Transverse colon (tissue), 4 donors: ENCODE results near the gene FAM120B. TPM values are rescaled to one million over a fixed set of nuclear protein-coding genes. Genes with fewer than 3 reads are reported as not detected.

ENCODE experiments used
- DNase-seq: peaks from one replicate; pipeline ENCODE4 v3.0.0-alpha.2; 2019
- H3K27ac ChIP-seq, 4 donors: fragments of 200-600 bp; sonication (generic); 2 replicates each; pipeline ENCODE4 v1.5.1; 2016 to 2018; ENCODE audit warnings: inconsistent platforms in 4 of 4
- H3K27me3 ChIP-seq: fragments of 200-600 bp; sonication (generic); 2 replicates; pipeline ENCODE4 v1.5.1; 2017; ENCODE audit warnings: inconsistent platforms
- H3K36me3 ChIP-seq, 4 donors: fragments of 200-600 bp; sonication (generic); 2 replicates each; pipeline ENCODE4 v1.5.1; 2017 to 2019; ENCODE audit warnings: inconsistent platforms in 4 of 4
- H3K4me1 ChIP-seq, 4 donors: fragments of 200-600 bp; sonication (generic); 2 replicates each; pipeline ENCODE4 v1.5.1; 2017 to 2020; ENCODE audit warnings: inconsistent platforms in 4 of 4
- H3K4me3 ChIP-seq, 4 donors: fragments of 200-600 bp; sonication (generic); 1 replicate in 1 of 4; 2 replicates in 3 of 4; pipeline versions ENCODE4 v1.5.1 to v1.6.1; 2017 to 2019; ENCODE audit warnings: inconsistent platforms in 4 of 4
- H3K9me3 ChIP-seq, 2 donors: fragments of 200-600 bp; sonication (generic); 2 replicates each; pipeline ENCODE4 v1.5.1; 2017 to 2019; ENCODE audit warnings: inconsistent platforms in 2 of 2
- EP300 ChIP-seq: sonication (generic); formaldehyde crosslinking; IDR thresholded peaks from one replicate; pipeline ENCODE4 v1.6.1; 2017; ENCODE audit warnings: antibody characterized with exemption, low read depth
- POLR2A ChIP-seq: fragments of 450-650 bp; IDR thresholded peaks from one replicate; pipeline ENCODE4 v1.6.1; 2016; ENCODE audit warnings: antibody characterized with exemption, mild to moderate bottlenecking, moderate library complexity
- POLR2AphosphoS5 ChIP-seq, 3 donors: sonication (generic); formaldehyde crosslinking; IDR thresholded peaks; one replicate each; pipeline ENCODE4 v1.6.1; 2016; ENCODE audit warnings: antibody characterized with exemption in 3 of 3
- WGBS, 2 donors: methylation state at CpG; one replicate each; pipeline ENCODE4 v1.1.5; 2018; ENCODE audit warnings: low coverage in 1 of 2; 5-methylcytosine and 5-hydroxymethylcytosine counted together
- in situ Hi-C, 4 donors: fragments of 200-750 bp; cut with MboI; loops; one replicate each; pipeline versions ENCODE4 v1.15.0 to v1.15.1; 2017; ENCODE audit warnings: low sequenced_read_pairs in 3 of 4, low pct_ligation_motif_present in 1 of 4, low pct_unique_long_range_greater_than_20kb in 1 of 4
- intact Hi-C: fragments of 100-400 bp; cut with DNase I; formaldehyde crosslinking; loops from one replicate; pipeline ENCODE4 v1.15.1; 2023; ENCODE audit warnings: low total_unique reads
- total RNA-seq, 4 donors: library from RNA; depleted of rRNA; stranded (reverse); fragments of >200 nt; gene quantifications; one replicate each; pipeline ENCODE4 v1.1.0, GENCODE V29; 2016
- TF ChIP-seq, protein P1 (sequence below), 5 experiments: fragments of 200-600 bp in 3 of 5; fragments of 450-650 bp in 2 of 5; sonication (generic) in 3 of 5; IDR thresholded peaks; 1 replicate in 2 of 5; 2 replicates in 3 of 5; pipeline ENCODE4 v1.5.1; 2016 to 2017; ENCODE audit warnings: antibody characterized with exemption in 5 of 5, inconsistent platforms in 3 of 5, mild to moderate bottlenecking in 2 of 5, moderate library complexity in 1 of 5

FAM120B gene
- total RNA-seq, 4 donors from 2014 or later: 24.7 to 35.9 (median 26.7) TPM

DNA sequence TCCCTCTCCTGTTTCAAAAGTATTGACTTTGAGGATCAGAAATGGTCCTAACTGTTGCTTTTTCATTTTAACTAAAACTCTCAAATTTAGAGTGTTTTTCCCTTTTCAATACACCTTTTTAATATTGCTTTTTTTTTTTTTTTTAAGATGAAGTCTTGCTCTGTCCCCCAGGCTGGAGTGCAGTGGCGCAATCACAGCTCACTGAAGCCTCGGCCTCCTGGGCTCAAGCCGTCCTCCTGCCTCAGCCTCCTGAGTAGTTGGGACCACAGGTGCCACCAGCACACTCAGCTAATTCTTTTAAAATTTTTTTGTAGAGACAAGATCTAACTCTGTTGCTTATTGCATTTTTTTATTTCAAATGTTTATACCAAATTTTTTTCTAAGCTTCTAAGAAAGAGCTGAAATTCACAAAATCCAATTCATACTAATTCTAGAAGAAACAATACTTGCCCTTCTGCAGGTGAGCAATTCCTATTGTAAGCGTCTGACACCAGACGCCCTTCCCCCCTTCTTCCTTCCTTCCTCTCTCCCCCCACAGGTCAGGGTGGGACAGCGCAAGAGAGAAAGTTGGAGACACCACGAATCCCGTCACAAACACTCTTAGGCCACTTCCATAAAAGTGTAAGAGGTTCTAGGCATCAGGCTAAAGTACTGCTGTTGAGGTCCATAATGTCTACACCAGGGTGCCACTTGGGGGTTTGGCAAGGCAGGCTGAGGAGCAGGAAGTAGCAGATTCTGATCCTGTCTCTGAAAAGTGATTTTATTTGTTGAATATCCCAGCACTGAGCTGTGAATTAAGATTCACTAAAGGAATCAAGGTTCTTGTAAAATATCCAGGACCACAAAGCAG, 28.4 kb upstream of the FAM120B start:
- 66 to 79% methylated on average over 5 to 8 of the region's 8 CpGs for WGBS, 2 donors
- no peak overlapping the region for H3K27ac ChIP-seq
- no peak for DNase-seq
- no peak for TF ChIP-seq EP300
- TF ChIP-seq, protein P1, sequence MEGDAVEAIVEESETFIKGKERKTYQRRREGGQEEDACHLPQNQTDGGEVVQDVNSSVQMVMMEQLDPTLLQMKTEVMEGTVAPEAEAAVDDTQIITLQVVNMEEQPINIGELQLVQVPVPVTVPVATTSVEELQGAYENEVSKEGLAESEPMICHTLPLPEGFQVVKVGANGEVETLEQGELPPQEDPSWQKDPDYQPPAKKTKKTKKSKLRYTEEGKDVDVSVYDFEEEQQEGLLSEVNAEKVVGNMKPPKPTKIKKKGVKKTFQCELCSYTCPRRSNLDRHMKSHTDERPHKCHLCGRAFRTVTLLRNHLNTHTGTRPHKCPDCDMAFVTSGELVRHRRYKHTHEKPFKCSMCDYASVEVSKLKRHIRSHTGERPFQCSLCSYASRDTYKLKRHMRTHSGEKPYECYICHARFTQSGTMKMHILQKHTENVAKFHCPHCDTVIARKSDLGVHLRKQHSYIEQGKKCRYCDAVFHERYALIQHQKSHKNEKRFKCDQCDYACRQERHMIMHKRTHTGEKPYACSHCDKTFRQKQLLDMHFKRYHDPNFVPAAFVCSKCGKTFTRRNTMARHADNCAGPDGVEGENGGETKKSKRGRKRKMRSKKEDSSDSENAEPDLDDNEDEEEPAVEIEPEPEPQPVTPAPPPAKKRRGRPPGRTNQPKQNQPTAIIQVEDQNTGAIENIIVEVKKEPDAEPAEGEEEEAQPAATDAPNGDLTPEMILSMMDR (IDR thresholded peaks at IDR 0.05): no peak
- TF ChIP-seq POLR2A: no peak
- TF ChIP-seq POLR2AphosphoS5 (IDR thresholded peaks at IDR 0.05): no peak
- intact Hi-C loops: no loop called here
- no peaks in the 10 kb centered on the region for H3K9me3 ChIP-seq
- peaks cover 0 to 42% (median 7%) of the 10 kb centered on the region in 4 donors for H3K4me1 ChIP-seq
- H3K36me3 ChIP-seq: no peaks in the 10 kb centered on the region
- H3K4me3 ChIP-seq: no peak overlapping the region
- in situ Hi-C loops: no loop called here
- no peaks in the 10 kb centered on the region for H3K27me3 ChIP-seq

DNA sequence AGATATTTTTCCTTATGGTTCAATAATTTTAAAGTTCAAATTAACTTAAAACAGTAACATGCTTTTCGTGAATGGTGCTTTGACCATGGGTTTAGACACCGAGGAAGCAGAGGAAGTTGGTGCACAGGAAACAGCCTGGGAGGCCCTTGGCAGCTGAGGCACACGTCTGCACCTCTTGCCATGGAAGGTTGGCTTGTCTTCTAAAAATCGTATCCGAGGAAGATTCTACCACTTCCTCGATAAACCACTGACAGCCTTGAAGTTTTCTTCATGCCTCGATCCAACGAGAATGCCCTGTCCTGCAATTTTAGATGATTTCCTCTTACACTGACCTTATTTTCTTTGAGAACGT, 27.8 kb upstream of the FAM120B start:
- TF ChIP-seq POLR2AphosphoS5 (IDR thresholded peaks at IDR 0.05): no peak
- TF ChIP-seq EP300: no peak
- no peak for TF ChIP-seq POLR2A
- TF ChIP-seq, protein P1 (IDR thresholded peaks at IDR 0.05): no peak
- H3K4me1 ChIP-seq: peaks cover 0 to 42% (median 7%) of the 10 kb centered on the region in 4 donors
- H3K9me3 ChIP-seq: no peaks in the 10 kb centered on the region
- no peaks in the 10 kb centered on the region for H3K27me3 ChIP-seq
- H3K4me3 ChIP-seq: no peak overlapping the region
- no peak for DNase-seq
- intact Hi-C loops: no loop called here
- WGBS, 2 donors: 68 to 83% methylated on average over 9 of the region's 9 CpGs
- no peaks in the 10 kb centered on the region for H3K36me3 ChIP-seq
- peak overlapping the region in 1 of 4 donors; percentile 81 for H3K27ac ChIP-seq
- in situ Hi-C loops: no loop called here

DNA sequence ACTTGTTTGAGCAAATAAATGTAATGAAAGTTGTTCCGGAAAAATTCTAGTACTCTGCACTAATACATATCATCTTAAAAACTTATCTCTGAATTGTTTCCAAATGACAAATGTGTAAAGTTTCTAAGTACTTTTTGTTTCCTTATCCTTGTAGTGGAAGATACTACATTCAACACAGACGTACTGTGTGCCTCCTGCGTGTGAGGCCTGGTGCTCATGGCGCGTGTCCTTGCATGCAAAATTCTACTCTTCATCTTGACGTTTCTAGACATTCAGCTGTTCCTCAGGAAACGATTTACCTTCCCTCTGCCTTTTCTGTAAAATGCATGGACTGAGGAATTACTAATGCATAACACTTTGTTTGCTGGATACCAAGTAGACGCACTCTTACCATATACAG, 27.1 kb upstream of the FAM120B start:
- DNase-seq: no peak
- Histone ChIP-seq H3K4me1 (peaks cover 0 to 42% (median 7%) of the 10 kb centered on the region in 4 donors), H3K9me3 (no peaks in the 10 kb centered on the region), H3K4me3 (no peak overlapping the region), H3K27ac (peak overlapping the region; percentile 76 to 82 (median 80)), H3K27me3 (no peaks in the 10 kb centered on the region), H3K36me3 (no peaks in the 10 kb centered on the region)
- intact Hi-C loops: no loop called here
- TF ChIP-seq POLR2A (no peak), EP300 (no peak), POLR2AphosphoS5 (IDR thresholded peaks at IDR 0.05) (no peak)
- TF ChIP-seq, protein P1 (IDR thresholded peaks at IDR 0.05): no peak
- WGBS, 2 donors: 86 to 91% methylated on average over 8 of the region's 8 CpGs
- in situ Hi-C loops: no loop called here

DNA sequence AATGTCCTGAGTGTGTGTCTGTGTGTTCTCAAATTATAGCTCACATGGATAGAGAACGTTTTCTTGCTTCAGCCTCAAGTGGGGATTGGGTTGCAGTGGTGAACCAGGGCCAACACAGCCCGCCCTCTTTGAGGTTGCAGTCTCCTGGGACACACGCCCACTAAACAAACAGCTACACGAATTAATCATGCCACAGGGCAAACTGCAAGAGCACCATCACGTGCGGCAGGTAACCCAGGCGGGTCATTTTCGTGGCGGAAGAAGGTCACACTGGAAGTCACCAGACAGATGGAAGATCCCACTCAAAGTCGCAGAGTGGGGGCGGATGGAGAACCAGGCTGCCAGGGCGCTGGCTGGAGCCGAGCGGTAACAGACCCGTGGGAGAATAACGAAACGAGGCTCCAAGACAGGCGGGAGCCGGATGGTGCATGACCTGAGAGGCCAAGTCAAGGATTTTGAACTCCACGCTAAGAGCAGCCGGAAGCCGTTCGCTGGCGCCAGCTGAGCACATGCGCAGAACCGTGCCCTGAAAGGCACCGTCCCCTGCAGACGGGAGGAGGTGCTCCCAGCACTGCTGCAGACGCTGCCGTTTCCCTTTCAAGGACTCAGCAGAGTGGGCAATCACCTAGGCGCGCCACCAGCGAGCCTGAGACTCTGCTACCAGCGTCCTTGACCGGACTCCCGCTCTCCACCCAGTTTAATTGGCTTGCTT, 26.4 kb upstream of the FAM120B start:
- WGBS, 2 donors: 32 to 42% methylated on average over 3 to 27 of the region's 36 CpGs
- intact Hi-C loops: no loop called here
- peak; percentile 82 for DNase-seq
- Histone ChIP-seq H3K27me3 (no peaks in the 10 kb centered on the region), H3K36me3 (no peaks in the 10 kb centered on the region), H3K4me3 (peak overlapping the region in 2 of 4 donors; percentile 24 to 40), H3K9me3 (no peaks in the 10 kb centered on the region), H3K4me1 (peaks cover 0 to 42% (median 7%) of the 10 kb centered on the region in 4 donors), H3K27ac (peak overlapping the region; percentile 76 to 82 (median 80))
- in situ Hi-C loops: no loop called here
- TF ChIP-seq, protein P1 (IDR thresholded peaks at IDR 0.05): no peak
- TF ChIP-seq POLR2AphosphoS5 (IDR thresholded peaks at IDR 0.05) (peak; percentile 3 to 53 (median 36)), EP300 (no peak), POLR2A (peak; percentile 61)
